Gastroesophageal sphincter (tissue), 2 donors: Measurements from ENCODE around the gene BASP1.
"Not testable (repeated sequence)": the region's sequence is repeated elsewhere in the genome, so short reads cannot be mapped to it uniquely, and the experiment has no call there.

ENCODE experiments used
- POLR2A ChIP-seq, 2 donors: fragments of 450-650 bp; IDR thresholded peaks; one replicate each; pipeline ENCODE4 v1.6.1; 2017; ENCODE audit warnings: antibody characterized with exemption in 2 of 2, mild to moderate bottlenecking in 2 of 2, moderate library complexity in 1 of 2
- POLR2AphosphoS5 ChIP-seq: sonication (generic); formaldehyde crosslinking; IDR thresholded peaks from one replicate; pipeline ENCODE4 v1.6.1; 2017; ENCODE audit warnings: antibody characterized with exemption

GRCh38 chr5:17259012-17259411, 41.6 kb downstream of the BASP1 start:
- not testable (repeated sequence) for TF ChIP-seq POLR2AphosphoS5; POLR2A (IDR thresholded peaks at IDR 0.05)
